ENCODE measurements around the gene WNT2.

Gene WNT2

GRCh38 chr7:117322741-117323304 is at the start of gene WNT2:
WNT2 (minus strand) TSS chr7:117323058; CDS start chr7:117322989, 69 bp downstream.
- Histone ChIP-seq H3K9me3 (ENCODE audit: low read depth, low read length) (peaks cover 5% of the 10 kb centered on the region; the same call in 1 of the 2 replicates), H3K36me3 (ENCODE audit: insufficient read depth, low read length) (no peaks in the 10 kb centered on the region), H3K4me3 (peak within 1 kb of the TSS; percentile 80), H3K27ac (no peak within 1 kb of the TSS), H3K9ac (ENCODE audit: insufficient read length) (no peak within 1 kb of the TSS)
- no peak for TF ChIP-seq EZH2 (IDR thresholded peaks at IDR 0.05)
- no peak for TF ChIP-seq FOXP2 (optimal IDR thresholded peaks at IDR 0.05; ENCODE audit: control extremely low read depth, extremely low read length, insufficient read depth)
- no peak for TF ChIP-seq POLR2AphosphoS5 (IDR thresholded peaks at IDR 0.05; ENCODE audit: borderline replicate concordance, low read depth, low read length)
- DNase-seq (ENCODE audit: low read depth, low spot score), result no peak

DNA sequence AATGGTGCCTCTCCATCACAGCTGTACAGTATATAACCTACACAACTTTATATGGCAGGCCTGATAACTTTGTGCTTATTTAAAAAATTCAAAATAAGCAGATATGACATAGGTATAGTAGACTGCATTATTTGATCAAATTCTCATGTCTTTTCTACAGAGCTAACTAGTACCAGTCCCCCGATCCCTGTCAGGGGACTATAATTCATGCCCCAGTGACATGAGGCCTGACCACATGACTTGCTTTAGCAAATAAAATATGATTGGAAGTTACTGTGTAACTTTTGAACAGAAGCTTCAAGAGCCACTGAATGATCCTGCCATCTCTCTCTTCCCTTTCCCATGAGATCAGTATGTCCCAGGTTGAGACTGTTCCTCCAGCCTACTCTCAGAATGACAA is 49.2 kb upstream of the WNT2 start:
- Histone ChIP-seq H3K27ac (no peak overlapping the region), H3K9ac (ENCODE audit: insufficient read length) (no peak overlapping the region), H3K9me3 (ENCODE audit: low read depth, low read length) (no peaks in the 10 kb centered on the region), H3K36me3 (ENCODE audit: insufficient read depth, low read length) (no peaks in the 10 kb centered on the region), H3K4me3 (no peak overlapping the region)
- TF ChIP-seq POLR2AphosphoS5 (IDR thresholded peaks at IDR 0.05; ENCODE audit: borderline replicate concordance, low read depth, low read length) (no peak), EZH2 (IDR thresholded peaks at IDR 0.05) (no peak)
- no peak for DNase-seq (ENCODE audit: low read depth, low spot score)

DNA sequence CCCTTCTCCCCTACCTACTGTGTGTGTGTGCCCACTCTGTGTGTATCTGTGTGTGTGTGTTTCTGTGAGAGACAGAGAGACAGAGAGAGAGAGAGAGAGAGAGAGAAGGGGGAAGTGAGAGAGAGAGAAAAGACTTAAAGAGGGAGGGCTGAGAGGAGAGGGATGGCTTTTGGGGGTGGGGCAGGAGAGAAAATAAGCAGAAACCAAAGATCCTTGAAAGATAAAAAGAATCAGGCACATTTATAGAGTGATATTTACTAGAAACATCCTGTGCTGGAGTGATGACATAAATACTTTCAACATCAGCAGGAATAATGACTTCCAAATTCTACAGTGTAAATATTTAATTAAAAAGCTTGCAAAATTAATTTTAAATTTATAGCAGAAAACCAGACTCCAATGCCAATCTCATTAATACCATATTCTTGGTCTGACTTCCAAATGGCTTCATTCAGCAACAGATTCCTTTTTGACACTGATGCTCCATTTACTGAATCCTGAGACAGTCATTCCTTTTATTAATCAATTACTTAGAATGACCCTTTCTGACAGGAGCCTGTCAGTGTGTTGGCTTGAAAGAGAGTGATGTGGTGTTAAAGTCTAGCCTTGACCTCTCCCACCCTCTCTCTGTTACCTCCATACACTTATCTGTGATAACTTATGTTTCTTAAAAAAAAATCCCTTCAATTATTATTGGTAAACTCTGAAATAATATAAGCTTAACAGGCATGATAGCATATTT is 41.7 kb upstream of the WNT2 start:
- H3K4me3 ChIP-seq, result no peak overlapping the region
- no peak for DNase-seq (ENCODE audit: low read depth, low spot score)
- no peak for TF ChIP-seq EZH2 (IDR thresholded peaks at IDR 0.05)
- TF ChIP-seq POLR2AphosphoS5 (IDR thresholded peaks at IDR 0.05; ENCODE audit: borderline replicate concordance, low read depth, low read length), result no peak
- TF ChIP-seq FOXP2 (optimal IDR thresholded peaks at IDR 0.05; ENCODE audit: control extremely low read depth, extremely low read length, insufficient read depth), result no peak
- no peaks in the 10 kb centered on the region for H3K36me3 ChIP-seq (ENCODE audit: insufficient read depth, low read length)
- H3K9ac ChIP-seq (ENCODE audit: insufficient read length), result no peak overlapping the region
- H3K27ac ChIP-seq, result no peak overlapping the region
- no peaks in the 10 kb centered on the region for H3K9me3 ChIP-seq (ENCODE audit: low read depth, low read length)

DNA sequence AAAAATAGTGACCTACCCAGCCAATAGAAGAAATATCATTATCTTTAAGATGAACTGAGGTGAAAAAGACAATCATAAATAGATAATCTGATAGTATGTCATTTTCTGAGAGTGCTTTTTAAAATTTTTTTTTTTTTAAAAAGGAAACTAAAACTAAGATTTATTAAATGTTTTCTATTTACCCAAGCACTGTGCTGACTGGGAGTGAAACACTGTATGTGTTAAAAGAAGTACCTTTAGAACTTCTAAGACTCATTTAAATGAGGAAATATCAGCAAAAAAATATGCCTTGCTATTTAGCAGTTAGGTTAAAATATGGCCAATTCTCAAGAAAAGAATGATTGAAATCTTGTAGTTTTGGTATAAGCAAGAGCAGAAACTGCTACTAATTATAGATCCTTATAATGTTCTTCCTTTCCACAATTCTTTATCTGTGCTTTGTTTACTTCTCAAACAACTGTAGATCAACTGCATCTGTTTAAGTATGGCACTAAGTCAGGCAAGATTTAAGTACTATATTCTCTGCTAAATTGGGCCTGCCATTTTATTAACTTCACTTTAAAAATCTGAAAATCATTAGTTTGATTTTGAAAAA is 39.5 kb upstream of the WNT2 start:
- Histone ChIP-seq H3K4me3 (no peak overlapping the region), H3K36me3 (ENCODE audit: insufficient read depth, low read length) (no peaks in the 10 kb centered on the region), H3K9ac (ENCODE audit: insufficient read length) (no peak overlapping the region), H3K9me3 (ENCODE audit: low read depth, low read length) (no peaks in the 10 kb centered on the region), H3K27ac (no peak overlapping the region)
- no peak for TF ChIP-seq FOXP2 (optimal IDR thresholded peaks at IDR 0.05; ENCODE audit: control extremely low read depth, extremely low read length, insufficient read depth)
- TF ChIP-seq POLR2AphosphoS5 (IDR thresholded peaks at IDR 0.05; ENCODE audit: borderline replicate concordance, low read depth, low read length), result no peak
- TF ChIP-seq EZH2 (IDR thresholded peaks at IDR 0.05), result no peak
- no peak for DNase-seq (ENCODE audit: low read depth, low spot score)

DNA sequence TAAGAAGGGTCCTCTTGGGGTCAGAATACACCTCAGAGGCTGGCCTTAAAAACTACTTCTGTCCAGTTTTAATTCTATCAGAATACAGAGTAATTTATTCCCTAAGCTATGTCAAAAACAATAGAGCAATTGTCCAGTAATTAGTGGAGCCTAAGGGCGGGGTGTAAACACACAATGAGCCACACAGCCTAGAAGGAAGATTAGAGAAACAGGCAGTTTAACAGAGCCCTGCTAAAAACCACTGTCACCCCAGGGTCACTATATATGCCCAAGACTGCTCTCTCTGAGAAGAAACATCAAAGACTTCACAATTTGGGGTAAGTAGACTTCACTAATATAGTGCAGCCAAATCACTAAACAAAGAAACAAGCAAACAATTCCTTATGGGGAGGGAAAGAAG is 27.2 kb upstream of the WNT2 start:
- Histone ChIP-seq H3K9ac (ENCODE audit: insufficient read length) (no peak overlapping the region), H3K36me3 (ENCODE audit: insufficient read depth, low read length) (no peaks in the 10 kb centered on the region), H3K4me3 (no peak overlapping the region), H3K27ac (no peak overlapping the region), H3K9me3 (ENCODE audit: low read depth, low read length) (no peaks in the 10 kb centered on the region)
- DNase-seq (ENCODE audit: low read depth, low spot score), result no peak
- no peak for TF ChIP-seq FOXP2 (optimal IDR thresholded peaks at IDR 0.05; ENCODE audit: control extremely low read depth, extremely low read length, insufficient read depth)
- TF ChIP-seq POLR2AphosphoS5 (IDR thresholded peaks at IDR 0.05; ENCODE audit: borderline replicate concordance, low read depth, low read length), result no peak
- TF ChIP-seq EZH2 (IDR thresholded peaks at IDR 0.05), result no peak

GRCh38 chr7:117349570-117349969 is 26.7 kb upstream of the WNT2 start:
- Histone ChIP-seq H3K36me3 (ENCODE audit: insufficient read depth, low read length) (no peaks in the 10 kb centered on the region), H3K9me3 (ENCODE audit: low read depth, low read length) (no peaks in the 10 kb centered on the region), H3K4me3 (no peak overlapping the region), H3K9ac (ENCODE audit: insufficient read length) (no peak overlapping the region), H3K27ac (no peak overlapping the region)
- TF ChIP-seq POLR2AphosphoS5 (IDR thresholded peaks at IDR 0.05; ENCODE audit: borderline replicate concordance, low read depth, low read length) (no peak), FOXP2 (optimal IDR thresholded peaks at IDR 0.05; ENCODE audit: control extremely low read depth, extremely low read length, insufficient read depth) (no peak), EZH2 (IDR thresholded peaks at IDR 0.05) (no peak)
- no peak for DNase-seq (ENCODE audit: low read depth, low spot score)

DNA sequence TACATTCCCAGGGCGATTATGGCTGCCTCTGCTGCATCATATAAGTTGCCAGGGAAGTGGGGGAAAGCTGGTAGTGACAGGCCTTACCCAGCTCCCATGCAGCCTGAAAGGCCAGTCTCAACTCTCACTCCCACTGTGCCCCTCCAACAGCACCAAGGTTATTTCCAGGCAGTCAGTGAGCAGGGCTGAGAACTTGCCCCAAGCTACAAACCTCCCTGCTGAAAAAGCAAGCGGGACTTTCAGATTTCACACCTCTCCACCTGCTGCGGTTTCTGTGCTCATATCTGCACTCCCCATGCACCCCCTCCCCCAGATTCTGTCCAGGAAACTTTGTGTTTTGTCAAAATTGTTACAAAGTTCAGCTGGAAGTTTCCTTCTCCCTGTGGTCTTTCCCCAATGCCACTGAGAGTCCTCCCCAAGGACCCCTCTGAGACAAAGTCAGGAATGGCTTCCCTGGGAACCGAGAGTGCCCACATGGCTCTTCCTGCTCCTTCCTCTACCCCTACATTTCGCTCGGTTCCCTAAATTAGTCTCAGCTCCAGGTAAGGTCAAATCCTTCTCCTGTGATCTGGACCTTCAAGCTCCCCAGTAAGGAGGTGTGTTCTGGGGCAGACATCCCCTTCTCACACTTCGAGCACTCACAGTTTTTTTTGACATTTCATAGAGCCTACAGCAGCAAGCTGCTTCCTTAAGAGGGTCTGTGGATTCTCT is 25.3 kb upstream of the WNT2 start:
- Histone ChIP-seq H3K4me3 (no peak overlapping the region), H3K27ac (no peak overlapping the region), H3K9me3 (ENCODE audit: low read depth, low read length) (no peaks in the 10 kb centered on the region), H3K9ac (ENCODE audit: insufficient read length) (no peak overlapping the region), H3K36me3 (ENCODE audit: insufficient read depth, low read length) (no peaks in the 10 kb centered on the region)
- TF ChIP-seq POLR2AphosphoS5 (IDR thresholded peaks at IDR 0.05; ENCODE audit: borderline replicate concordance, low read depth, low read length) (no peak), FOXP2 (optimal IDR thresholded peaks at IDR 0.05; ENCODE audit: control extremely low read depth, extremely low read length, insufficient read depth) (no peak), EZH2 (IDR thresholded peaks at IDR 0.05) (no peak)
- no peak for DNase-seq (ENCODE audit: low read depth, low spot score)

DNA sequence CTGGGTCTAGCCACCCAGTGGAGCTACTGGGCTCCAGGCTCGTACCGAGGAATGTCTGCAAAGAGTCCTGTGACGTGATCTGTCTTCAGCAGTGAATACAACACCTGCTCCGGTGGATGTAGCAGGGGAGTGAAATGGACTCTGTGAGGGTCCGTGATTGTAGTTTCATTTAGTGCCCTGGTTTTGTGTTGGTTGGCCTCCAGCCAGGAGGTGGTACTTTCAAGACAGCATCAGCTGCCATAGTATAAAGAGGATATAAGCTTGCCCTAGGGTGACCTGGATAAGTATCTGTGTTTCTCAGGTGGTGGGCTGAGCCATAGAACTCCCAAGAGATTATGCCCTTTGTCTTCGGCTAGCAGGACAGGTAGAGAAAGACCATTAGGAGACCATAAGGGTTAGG is 24.6 kb upstream of the WNT2 start:
- Histone ChIP-seq H3K9ac (ENCODE audit: insufficient read length) (no peak overlapping the region), H3K9me3 (ENCODE audit: low read depth, low read length) (no peaks in the 10 kb centered on the region), H3K36me3 (ENCODE audit: insufficient read depth, low read length) (no peaks in the 10 kb centered on the region), H3K4me3 (no peak overlapping the region), H3K27ac (no peak overlapping the region)
- TF ChIP-seq EZH2 (IDR thresholded peaks at IDR 0.05) (no peak), FOXP2 (optimal IDR thresholded peaks at IDR 0.05; ENCODE audit: control extremely low read depth, extremely low read length, insufficient read depth) (no peak), POLR2AphosphoS5 (IDR thresholded peaks at IDR 0.05; ENCODE audit: borderline replicate concordance, low read depth, low read length) (no peak)
- DNase-seq (ENCODE audit: low read depth, low spot score), result no peak
